ENCODE results near the gene GNAI3.
A peak's percentile ranks its signal among the peaks of the same experiment; 100 is the strongest.

GNAI3 gene

GRCh38 chr1:109543988-109544735 is 4.3 kb upstream of the GNAI3 start:
- DNase-seq (ENCODE audit: low read depth in 2 of 2, low spot score in 1 of 2), result no peak

GRCh38 chr1:109546311-109547109 is 1.9 kb upstream of the GNAI3 start:
- DNase-seq (ENCODE audit: low read depth in 2 of 2, low spot score in 1 of 2), result peak; percentile 84 to 85

GRCh38 chr1:109547463-109548320 is 723 bp upstream of the GNAI3 start:
- DNase-seq (ENCODE audit: low read depth in 2 of 2, low spot score in 1 of 2), result no peak

DNA sequence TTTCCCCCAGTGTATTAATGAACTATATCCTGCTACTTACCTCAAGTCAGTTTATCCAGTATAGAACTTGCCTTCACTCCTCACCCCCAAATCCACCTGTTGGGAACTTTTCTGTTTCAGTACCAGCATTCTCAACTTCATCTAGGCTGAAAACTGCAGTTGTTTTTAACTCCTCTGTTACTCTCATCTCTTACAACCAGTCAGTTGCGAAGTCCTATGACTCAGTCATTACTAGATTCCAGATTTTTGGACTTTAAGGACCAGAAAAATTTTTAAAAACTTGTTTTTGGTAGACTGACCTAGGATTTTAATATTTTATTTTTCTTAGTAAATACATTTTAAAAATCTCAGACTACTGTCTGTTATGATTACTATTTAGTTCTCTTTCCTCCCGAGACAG is 8.1 kb downstream of the GNAI3 start:
- no peak for DNase-seq (ENCODE audit: low read depth in 2 of 2, low spot score in 1 of 2)

DNA sequence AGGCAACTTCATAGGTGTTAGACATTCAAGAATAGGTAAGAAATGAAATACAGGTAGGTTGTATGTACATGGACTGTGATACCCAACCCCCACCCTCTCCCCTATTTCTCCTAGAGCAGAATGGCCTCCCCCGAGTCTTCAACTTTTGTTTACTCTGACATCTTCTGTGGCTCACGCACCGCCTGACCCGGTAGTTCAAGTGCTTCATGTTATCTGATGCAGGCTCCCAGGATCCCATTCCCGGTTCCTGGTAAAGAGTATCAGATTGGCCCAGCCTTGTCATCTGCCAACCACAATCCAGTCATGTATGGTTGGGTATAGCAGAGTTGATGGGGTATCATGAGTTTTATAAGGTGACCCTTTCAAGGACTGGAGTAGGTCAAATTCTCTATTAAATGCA is 9.1 kb downstream of the GNAI3 start:
- DNase-seq (ENCODE audit: low read depth in 2 of 2, low spot score in 1 of 2), result no peak

- DNase-seq (ENCODE audit: low read depth in 2 of 2, low spot score in 1 of 2), result no peak
These were observed 11.6 kb downstream of the GNAI3 start for GRCh38 chr1:109559995-109560394.

DNA sequence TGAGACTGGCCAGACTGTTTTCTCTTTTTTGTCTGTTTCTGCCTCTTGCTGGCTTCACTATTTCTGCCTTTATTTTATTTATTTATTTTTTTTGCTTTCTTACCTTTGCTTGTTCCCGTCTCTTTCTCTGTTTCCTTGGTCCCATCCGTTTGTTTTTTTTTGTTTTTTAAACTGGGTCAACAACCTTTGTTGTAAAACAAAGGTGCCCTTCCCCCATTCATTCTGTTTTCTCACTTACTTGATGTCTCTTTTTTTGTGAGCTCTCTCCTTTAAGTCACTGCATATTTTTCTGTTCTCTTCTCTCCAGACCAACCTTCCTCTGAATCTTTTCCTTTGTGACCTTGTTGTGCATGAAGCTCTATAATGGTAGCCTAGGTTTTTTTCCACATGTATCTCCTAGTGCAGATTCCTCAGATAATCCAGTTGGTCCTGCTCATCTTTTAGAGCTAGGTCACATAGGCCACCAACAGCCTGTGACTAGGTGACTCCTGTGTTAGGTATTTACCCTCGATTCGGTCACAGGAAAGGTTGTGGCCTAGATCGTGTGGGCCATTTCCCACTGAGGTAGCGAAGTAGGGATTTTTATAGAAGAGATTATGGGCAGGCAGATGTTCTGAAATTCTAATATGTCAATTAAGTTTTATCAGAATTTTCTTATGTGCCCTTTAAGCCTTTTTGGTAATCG is 15.9 kb downstream of the GNAI3 start:
- no peak for DNase-seq (ENCODE audit: low read depth in 2 of 2, low spot score in 1 of 2)

DNA sequence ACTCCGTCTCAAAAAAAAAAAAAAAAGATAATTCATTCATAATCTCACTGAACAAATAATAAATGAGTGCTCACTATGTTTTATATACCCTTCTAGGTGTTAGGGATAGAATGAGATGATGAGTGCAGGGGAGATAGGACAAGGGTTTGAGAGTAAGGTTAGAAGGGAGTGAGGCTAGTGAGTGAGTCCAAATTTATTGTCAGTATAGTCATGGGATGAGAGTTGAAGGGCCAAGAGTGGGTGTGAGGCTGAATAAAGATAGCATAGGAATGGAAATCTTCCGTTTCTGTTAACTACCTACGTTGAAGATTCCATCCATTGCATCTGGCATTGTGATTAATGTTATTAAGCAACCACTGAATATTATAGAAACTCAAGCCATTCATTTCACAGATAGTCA is 16.8 kb downstream of the GNAI3 start:
- DNase-seq (ENCODE audit: low read depth in 2 of 2, low spot score in 1 of 2), result no peak

GRCh38 chr1:109566982-109567381 is 18.6 kb downstream of the GNAI3 start:
- DNase-seq (ENCODE audit: low read depth in 2 of 2, low spot score in 1 of 2), result no peak

- DNase-seq (ENCODE audit: low read depth in 2 of 2, low spot score in 1 of 2), result no peak
These were observed 19.7 kb downstream of the GNAI3 start for GRCh38 chr1:109567877-109568672.

GRCh38 chr1:109569323-109569722 is 20.9 kb downstream of the GNAI3 start:
- no peak for DNase-seq (ENCODE audit: low read depth in 2 of 2, low spot score in 1 of 2)

DNA sequence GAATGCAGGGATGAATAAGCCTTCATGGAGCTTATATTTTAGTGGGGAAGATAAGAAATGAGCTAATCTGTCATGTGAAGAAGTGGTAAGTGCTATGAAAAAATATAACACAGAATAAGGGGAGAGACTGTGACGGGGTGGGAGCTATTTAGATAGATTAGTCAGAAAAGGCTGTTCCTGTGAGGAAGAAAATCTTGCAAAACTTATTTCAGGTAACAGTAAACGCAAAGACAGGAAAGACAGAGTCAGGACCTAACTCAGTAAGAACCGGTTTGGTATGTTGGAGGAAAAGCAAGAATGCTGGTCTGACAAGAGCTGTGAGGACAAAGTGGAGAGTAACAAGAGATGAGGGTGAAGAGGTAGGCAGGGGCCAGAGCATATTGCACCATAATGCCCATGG is 22.0 kb downstream of the GNAI3 start:
- DNase-seq (ENCODE audit: low read depth in 2 of 2, low spot score in 1 of 2), result no peak

- DNase-seq (ENCODE audit: low read depth in 2 of 2, low spot score in 1 of 2), result no peak
These were observed 25.4 kb downstream of the GNAI3 start for GRCh38 chr1:109573785-109574184.

DNA sequence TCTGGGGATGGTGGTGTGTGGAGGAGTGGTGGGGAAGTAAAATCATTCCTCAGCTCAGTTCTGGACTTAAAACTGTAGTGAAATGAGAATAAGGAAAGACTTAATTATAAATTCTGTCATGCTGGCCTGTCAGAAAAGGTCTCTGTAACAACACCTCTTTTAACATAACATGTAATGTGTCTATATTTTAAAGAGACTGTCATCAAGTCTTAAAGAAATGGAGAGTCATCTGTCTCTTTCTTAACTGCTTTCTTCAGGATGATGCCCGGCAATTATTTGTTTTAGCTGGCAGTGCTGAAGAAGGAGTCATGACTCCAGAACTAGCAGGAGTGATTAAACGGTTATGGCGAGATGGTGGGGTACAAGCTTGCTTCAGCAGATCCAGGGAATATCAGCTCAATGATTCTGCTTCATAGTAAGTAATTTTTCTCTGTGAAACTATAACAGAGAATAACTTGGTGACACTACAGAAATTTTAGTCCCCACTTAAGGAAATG is 30.6 kb downstream of the GNAI3 start:
- no peak for DNase-seq (ENCODE audit: low read depth in 2 of 2, low spot score in 1 of 2)

DNA sequence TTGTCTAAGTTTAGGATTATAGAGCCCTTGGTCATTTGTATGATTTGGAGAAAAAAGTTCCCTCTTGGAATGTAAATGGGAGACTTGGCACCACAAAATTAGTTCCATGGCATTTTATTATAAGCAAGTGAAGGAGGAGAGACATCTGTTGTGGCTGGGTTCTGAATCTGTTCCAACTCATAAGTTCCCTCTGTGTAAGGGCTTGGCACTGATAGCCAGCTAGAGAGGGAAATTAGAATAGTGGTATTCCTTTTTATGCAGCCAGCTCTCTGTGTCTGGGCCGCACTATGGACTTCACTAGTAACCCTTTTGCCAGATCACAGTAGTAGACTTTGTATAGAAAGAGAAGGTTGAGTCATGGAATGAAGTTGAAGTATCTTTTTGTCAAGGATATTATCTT is 31.1 kb downstream of the GNAI3 start:
- no peak for DNase-seq (ENCODE audit: low read depth in 2 of 2, low spot score in 1 of 2)

GRCh38 chr1:109582021-109582420 is 33.6 kb downstream of the GNAI3 start:
- DNase-seq (ENCODE audit: low read depth in 2 of 2, low spot score in 1 of 2), result no peak

- no peak for DNase-seq (ENCODE audit: low read depth in 2 of 2, low spot score in 1 of 2)
These were observed 36.4 kb downstream of the GNAI3 start for GRCh38 chr1:109584766-109585165.

DNA sequence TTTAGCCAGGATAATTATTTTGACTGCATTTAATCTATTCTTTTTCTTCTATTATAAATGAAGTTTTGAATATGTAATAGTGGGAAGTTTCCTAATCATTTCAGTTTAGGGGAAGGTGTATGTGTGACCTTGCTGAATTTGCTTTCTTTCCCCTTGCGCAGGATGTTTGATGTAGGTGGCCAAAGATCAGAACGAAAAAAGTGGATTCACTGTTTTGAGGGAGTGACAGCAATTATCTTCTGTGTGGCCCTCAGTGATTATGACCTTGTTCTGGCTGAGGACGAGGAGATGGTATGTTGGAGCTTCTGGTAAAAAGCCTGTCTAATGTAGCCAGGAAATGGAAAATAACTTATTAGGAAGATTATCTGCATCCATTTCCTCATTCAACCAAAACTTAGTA is 37.6 kb downstream of the GNAI3 start:
- no peak for DNase-seq (ENCODE audit: low read depth in 2 of 2, low spot score in 1 of 2)

DNA sequence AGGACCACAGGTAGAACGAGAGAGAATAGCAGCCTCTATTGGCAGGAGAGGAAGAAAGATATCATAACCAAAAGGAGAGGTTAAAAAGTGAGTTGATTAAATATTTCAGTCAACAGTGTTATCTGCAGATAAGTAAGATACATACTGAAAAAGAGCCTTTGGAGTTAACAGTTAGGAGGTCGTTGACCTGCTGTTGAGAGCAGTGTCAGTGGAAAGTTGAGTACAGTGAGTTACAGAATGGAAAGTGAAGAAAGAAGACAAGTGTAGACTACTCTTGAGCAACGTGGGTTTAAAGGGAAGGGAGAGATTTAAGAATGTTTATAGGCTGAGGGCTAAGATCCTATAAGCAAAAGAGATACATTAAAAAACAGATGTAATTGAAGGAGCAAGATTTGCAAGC is 40.8 kb downstream of the GNAI3 start:
- no peak for DNase-seq (ENCODE audit: low read depth in 2 of 2, low spot score in 1 of 2)

GRCh38 chr1:109589679-109590078 is 41.3 kb downstream of the GNAI3 start:
- DNase-seq (ENCODE audit: low read depth in 2 of 2, low spot score in 1 of 2), result no peak
